SKM-1 treated with dmso at 0.1 percent for 144 hours (cell line): Measurements from ENCODE around the gene PHYH.
"Not testable (repeated sequence)": the region's sequence is repeated elsewhere in the genome, so short reads cannot be mapped to it uniquely, and the experiment has no call there.

ENCODE experiments used
- DNase-seq: peaks from one replicate; lab custom pipeline; 2025; ENCODE audit not compliant: unreplicated experiment; lab: John Stamatoyannopoulos, UW

PHYH gene

DNA sequence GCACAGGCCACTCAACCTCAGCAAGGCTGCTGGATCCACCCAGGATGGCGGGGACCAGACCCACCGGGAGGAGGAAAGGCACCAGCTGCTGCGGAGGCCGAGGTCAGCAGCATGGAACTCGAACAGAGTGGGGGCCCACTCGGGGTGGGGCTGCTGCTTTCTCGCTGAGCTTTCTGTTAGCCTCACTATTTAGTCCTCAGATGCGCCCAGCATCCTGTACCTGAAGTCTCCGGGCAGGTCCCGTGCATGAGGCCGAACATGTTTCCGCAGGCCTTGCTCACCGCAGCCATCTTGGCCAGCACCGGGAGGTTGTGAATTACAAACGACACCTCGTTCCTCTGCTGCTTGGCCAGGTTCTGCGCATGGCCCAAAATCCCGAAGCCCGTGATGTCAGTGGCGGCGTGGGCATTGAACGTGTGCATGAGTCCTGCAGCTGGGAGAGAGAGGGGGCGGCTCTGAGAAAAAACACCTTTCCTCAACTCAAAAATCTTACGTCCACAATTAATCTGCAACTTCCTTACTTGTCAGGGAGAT, 22.8 kb upstream of the PHYH start:
- DNase-seq, result no peak

DNA sequence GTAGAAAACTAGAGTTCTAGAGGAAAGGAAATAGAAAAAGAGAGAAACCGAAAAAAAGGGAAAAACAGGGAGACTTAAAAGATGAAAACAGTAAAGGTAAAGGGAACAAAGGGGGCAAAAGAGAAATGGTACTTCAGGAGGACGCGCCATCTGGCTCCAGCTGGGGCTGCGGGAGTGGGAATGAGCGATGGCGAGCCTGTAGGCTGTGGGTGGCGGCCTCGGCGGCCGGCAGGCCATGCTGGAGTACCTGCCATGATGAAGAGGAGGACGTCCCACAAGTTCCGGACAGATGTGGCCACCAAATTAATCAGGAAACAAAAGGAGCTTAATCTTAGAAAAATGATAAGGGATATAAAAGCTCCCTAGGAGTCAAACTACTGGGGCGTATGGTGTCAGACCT, 21.7 kb upstream of the PHYH start:
- DNase-seq, result no peak

DNA sequence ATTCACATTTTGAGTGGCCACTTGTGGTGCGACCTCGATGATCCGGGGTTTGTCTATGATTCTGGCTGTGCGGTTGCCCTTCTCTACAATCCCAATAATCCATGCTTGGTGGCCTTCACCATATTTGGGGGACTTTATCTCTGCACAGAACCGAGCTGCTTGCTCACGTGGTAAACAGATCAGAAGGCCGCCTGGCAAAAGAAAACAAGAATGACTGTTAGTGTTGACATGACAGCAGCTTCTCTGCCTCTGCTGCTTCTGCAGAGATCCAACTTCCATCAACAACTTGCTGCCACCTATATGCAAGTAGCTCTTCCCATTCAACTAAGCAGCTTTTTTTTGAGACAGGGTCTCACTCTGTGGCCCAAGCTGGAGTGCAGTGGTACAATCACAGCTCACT, 19.3 kb upstream of the PHYH start:
- DNase-seq, result no peak

DNA sequence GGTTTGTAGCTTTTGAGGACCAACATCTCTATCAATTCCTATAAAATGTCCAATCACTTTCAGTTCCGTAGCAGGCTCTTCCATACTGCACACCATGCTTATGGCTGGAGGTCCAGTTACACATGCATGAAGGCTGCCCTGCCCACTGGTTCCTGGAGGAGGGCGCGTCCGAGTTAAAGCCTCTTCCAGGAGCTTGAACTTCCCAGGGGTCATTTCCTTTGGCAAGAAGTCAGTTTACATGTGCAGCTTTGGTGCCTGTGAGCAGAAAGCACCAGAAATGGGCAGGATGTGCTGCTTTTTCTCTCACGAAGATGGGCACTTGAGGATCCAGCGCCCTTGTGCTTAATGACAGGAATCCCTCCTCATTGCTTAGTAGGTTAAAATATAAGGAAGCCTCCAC, 17.6 kb upstream of the PHYH start:
- DNase-seq, result no peak

- no peak for DNase-seq
Observed at GRCh38 chr10:13316635-13317311, 16.9 kb upstream of the PHYH start.

- no peak for DNase-seq
Observed at GRCh38 chr10:13315361-13315760, 15.5 kb upstream of the PHYH start.

- no peak for DNase-seq
Observed at GRCh38 chr10:13311177-13311575, 11.3 kb upstream of the PHYH start.

DNA sequence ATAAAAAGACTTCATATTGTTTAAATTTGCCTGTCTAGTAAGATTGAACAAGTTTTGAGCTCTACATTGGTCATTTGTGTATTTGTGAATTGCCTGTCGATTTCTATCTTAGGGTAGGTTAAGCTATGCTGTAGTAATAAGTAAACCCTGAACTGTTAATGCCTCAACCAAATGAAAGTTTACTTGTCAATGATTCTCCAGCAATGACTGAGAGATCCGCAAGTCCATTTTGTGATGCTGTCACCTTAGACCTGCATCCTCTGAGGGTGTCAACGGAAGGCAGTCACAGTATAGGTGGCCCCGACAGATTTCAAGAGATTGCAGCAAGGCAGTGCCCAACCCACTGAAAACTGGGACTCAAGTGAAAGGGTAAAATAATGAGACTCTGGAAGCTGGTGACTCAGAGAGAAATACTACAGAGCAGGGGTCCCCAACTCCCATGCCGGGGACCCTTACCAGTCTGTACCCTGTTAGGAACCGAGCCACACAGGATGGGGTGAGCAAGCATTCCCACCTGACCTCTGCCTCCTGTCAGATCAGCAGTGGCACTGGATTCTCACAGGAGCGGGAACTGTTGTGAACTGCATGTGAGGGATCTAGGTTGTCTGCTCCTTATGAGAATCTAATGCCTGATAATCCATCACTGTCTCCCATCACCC, 10.8 kb upstream of the PHYH start:
- no peak for DNase-seq

GRCh38 chr10:13309792-13310191, 9.9 kb upstream of the PHYH start:
- no peak for DNase-seq

GRCh38 chr10:13308096-13308495, 8.2 kb upstream of the PHYH start:
- DNase-seq, result no peak

- no peak for DNase-seq
Observed at GRCh38 chr10:13306103-13306502, 6.2 kb upstream of the PHYH start.

DNA sequence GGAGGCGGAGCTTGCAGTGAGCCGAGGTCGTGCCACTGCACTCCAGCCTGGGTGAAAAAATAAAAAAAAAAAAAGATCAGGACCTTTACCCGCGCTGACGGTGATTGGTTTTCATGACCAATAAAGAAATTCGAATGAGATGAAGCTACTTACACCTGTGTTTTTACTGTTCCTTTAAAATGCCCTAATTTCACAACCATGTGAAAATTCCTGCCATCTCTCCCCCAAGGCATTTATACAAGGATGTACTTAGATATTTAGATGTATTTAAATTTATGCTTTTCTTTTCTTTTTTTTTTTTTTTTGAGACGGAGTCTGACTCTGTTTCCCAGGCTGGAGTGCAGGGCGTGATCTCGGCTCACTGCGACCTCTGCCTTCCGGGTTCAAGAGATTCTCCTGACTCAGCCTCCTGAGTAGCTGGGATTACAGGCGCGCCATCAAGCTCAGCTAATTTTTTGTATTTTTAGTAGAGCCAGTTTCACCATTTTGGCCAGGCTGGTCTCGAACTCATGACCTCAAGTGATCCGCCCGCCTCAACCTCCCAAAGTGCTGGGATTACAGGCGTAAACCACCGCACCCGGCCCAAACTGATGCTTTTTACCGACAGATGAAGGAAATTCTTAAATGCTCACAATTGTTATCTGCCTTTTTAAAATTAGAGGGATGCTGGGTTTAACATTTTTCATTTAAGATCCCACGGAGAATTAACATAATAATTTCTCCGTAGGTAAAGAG, 3.1 kb upstream of the PHYH start:
- no peak for DNase-seq

DNA sequence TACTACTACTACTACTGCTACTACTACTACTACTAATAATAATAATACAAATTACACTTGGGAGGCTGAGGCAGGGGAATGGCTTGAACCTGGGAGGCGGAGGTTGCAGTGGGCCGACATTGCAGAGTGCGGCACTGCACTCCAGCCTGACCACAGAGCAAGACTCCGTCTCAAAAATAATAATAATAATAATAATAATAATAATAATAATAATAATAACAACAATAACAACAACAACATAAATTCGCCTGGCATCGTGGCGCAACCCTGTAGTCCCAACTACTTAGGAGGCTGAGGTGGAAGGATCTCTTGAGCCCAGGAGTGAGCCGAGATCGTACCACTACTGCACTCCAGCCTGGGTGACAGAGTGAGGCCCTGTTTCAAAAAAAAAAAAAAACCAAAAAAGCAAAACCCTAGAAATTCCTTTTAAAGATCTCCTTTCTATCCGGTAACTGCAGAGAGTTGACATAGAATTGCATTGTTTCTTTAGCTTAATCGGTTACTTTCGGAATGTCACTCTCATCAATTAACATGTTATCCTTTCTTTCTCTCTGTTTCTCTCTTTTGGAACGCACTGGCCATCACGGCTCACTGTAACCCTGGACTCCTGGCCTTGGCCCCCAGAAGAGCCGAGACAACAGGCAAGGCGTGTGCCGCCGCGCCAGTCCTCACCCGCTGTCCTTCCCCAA, 972 bp downstream of the PHYH start:
- DNase-seq, result no peak

DNA sequence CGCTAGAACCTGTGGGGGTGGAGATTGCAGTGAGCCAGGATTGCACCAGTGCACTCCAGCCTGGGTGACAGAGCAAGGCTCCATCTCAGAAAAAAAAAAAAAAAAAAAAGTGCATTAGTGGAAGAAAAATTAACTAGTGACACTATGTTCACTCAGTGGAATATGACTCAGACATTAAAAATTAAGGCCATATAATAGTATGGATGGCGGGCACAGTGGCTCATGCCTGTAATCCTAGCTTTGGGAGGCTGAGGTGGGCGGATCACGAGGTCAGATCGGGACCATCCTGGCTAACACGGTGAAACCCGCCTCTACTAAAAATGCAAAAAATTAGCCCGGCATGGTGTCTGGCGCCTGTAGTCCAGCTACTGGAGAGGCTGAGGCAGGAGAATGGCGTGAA, 3.4 kb downstream of the PHYH start:
- DNase-seq, result no peak

- no peak for DNase-seq
Observed at GRCh38 chr10:13294784-13295183, 5.1 kb downstream of the PHYH start.

GRCh38 chr10:13291821-13292773, 7.8 kb downstream of the PHYH start:
- DNase-seq, result no peak

GRCh38 chr10:13291061-13291460, 8.8 kb downstream of the PHYH start:
- no peak for DNase-seq

DNA sequence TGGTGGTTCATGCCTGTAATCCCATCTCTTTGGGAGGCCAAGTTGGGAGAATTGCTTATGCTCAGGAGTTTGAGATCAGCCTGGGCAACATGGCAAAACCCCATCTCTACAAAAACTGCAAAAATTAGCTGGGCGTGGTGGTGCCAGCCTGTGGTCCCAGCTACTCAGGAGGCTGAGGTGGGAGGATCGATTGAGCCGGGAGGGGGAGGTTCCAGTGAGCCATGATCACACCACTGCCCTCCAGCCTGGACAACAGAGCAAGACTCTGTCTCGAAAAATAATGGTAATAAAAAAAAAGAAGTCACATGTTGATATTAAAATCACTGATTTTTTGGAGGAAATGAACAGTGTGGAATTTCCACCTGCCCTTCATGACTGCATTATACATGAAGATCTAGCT, 15.8 kb downstream of the PHYH start:
- no peak for DNase-seq

GRCh38 chr10:13282348-13282747, 17.5 kb downstream of the PHYH start:
- DNase-seq, result not testable (repeated sequence)

GRCh38 chr10:13276749-13277365, 23.0 kb downstream of the PHYH start:
- no peak for DNase-seq
